Left ventricle myocardium inferior (tissue), 1 donor: ENCODE data around the gene XYLT1. TPM values are rescaled to one million over a fixed set of nuclear protein-coding genes. Genes with fewer than 3 reads are reported as not detected.

Experiments used
- DNase-seq: peaks from one replicate; pipeline ENCODE4 v3.0.0-alpha.2; 2020
- H3K27ac ChIP-seq: fragments of 200-600 bp; replicated peaks from 2 replicates; pipeline ENCODE4 v1.8.0; 2021
- H3K27me3 ChIP-seq: fragments of 200-600 bp; 2 replicates; pipeline ENCODE4 v1.8.0; 2021; ENCODE audit warnings: low read depth
- H3K36me3 ChIP-seq: fragments of 200-600 bp; 2 replicates; pipeline ENCODE4 v1.8.0; 2021
- H3K4me1 ChIP-seq: fragments of 200-600 bp; 2 replicates; pipeline ENCODE4 v1.8.0; 2021
- H3K4me3 ChIP-seq: fragments of 200-600 bp; 2 replicates; pipeline ENCODE4 v1.8.0; 2021; ENCODE audit warnings: mild to moderate bottlenecking, moderate library complexity
- H3K9me3 ChIP-seq: fragments of 200-600 bp; replicated peaks from 2 replicates; pipeline ENCODE4 v1.8.0; 2021
- CTCF ChIP-seq: fragments of 200-600 bp; IDR thresholded peaks from 2 replicates; pipeline ENCODE4 v1.8.0; 2021; ENCODE audit warnings: antibody characterized with exemption, mild to moderate bottlenecking, borderline replicate concordance
- intact Hi-C: fragments of 100-400 bp; cut with micrococcal nuclease; formaldehyde crosslinking; loops from one replicate; pipeline ENCODE4 v1.11.0; 2022
- total RNA-seq: library from RNA; stranded (reverse); fragmentation: NEBNext Ultra II Directional; extraction: Animal tissue kit (Norgen Biotek cat#: 25700); gene quantifications from one replicate; pipeline ENCODE4 v1.2.1, GENCODE V29; 2021
- donor health status: DM: no; HTN: yes; CAD: no; lungs with severe emphysema.

The XYLT1 gene
- total RNA-seq, 1 donor from 2014 or later, result 1.4 TPM

- DNase-seq, result no peak
- Histone ChIP-seq H3K27ac (no peak overlapping the region), H3K9me3 (no peaks in the 10 kb centered on the region), H3K36me3 (no peaks in the 10 kb centered on the region), H3K4me3 (no peak overlapping the region), H3K4me1 (peaks cover 28% of the 10 kb centered on the region), H3K27me3 (no peaks in the 10 kb centered on the region)
- intact Hi-C loops, result no loop called here
- TF ChIP-seq CTCF, result no peak
Observed at GRCh38 chr16:17293813-17294558, 176.8 kb downstream of the XYLT1 start.

DNA sequence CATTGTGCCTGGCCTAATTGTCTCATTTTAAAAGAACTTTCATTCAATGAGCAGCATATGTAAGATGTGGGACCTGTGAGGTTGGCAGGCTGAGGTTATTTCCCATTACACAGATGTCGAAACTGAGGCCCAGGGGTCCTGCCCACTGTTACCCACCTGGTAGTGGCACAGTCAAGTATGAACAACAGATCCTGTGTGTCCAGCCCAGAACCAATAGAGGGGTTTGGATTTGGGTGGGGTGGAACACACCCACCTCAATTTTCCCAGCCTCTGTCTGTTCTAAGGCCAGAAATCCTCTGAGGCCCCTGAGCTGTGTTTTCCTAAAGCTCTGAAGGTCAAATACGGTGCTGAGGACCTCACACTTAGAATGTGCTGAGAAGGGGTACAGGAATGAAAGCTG is 179.5 kb downstream of the XYLT1 start:
- Histone ChIP-seq H3K4me3 (no peak overlapping the region), H3K36me3 (no peaks in the 10 kb centered on the region), H3K4me1 (peaks cover 22% of the 10 kb centered on the region), H3K27me3 (no peaks in the 10 kb centered on the region), H3K27ac (no peak overlapping the region), H3K9me3 (no peaks in the 10 kb centered on the region)
- no peak for DNase-seq
- TF ChIP-seq CTCF, result no peak
- intact Hi-C loops, result no loop called here

DNA sequence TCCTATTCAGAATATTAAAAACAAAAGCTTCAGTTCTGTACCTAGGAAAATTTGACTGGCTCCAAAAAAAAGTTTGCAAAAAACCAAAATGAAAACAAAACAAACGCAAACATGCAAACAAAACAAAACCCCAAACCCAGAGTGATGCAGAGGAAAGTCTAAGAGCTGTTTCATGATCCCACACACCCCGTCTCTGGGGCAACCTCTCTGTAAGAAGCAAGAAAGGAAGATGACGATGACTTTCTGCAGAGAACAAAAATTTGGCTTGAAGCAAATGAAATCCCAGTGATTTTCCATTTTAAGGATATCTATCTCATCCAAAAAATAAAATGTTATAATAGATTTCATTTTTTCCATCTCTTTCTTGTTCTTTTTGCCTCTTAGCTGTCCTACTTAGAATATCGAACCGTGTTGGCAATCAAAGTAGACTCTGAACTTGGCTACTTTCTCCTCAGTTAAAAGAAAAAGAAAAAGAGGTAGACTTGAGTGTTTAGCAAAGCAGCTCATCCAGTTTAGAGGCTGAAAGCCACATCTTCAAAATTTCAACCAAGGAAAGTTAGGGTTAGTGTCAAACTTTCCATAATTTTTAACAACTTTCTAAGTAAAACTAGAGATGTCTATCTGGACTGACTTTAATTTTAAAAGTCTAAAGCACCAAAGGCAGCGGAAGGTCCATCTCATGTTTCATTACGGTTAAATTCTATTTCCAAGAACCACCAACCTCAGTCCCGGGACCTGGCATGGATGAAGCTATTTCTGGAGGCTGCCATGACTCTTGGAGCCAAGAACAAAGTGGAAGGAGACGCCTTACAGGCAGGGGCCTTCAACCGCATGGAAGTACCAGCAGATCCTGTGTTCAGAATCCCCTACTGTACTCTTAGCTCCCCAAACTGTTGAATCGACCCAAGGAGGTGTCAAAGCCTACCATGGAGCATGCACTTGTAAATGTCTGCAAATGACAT is 180.8 kb downstream of the XYLT1 start:
- Histone ChIP-seq H3K36me3 (no peaks in the 10 kb centered on the region), H3K4me1 (peaks cover 14% of the 10 kb centered on the region), H3K9me3 (no peaks in the 10 kb centered on the region), H3K4me3 (no peak overlapping the region), H3K27me3 (no peaks in the 10 kb centered on the region), H3K27ac (no peak overlapping the region)
- intact Hi-C loops, result no loop called here
- DNase-seq, result no peak
- no peak for TF ChIP-seq CTCF

GRCh38 chr16:17289050-17289449 is 181.7 kb downstream of the XYLT1 start:
- DNase-seq, result no peak
- no peak overlapping the region for H3K27ac ChIP-seq
- H3K4me3 ChIP-seq, result no peak overlapping the region

More at GRCh38 chr16:17289050-17289449, 181.7 kb downstream of the XYLT1 start:
- Histone ChIP-seq H3K27me3 (no peaks in the 10 kb centered on the region), H3K4me1 (peaks cover 9% of the 10 kb centered on the region), H3K36me3 (no peaks in the 10 kb centered on the region), H3K9me3 (no peaks in the 10 kb centered on the region)
- TF ChIP-seq CTCF, result no peak
- intact Hi-C loops, result no loop called here
